Skin epidermis (tissue), 12 donors: ENCODE data around the gene CCL1.
"Not testable (repeated sequence)": the region's sequence is repeated elsewhere in the genome, so short reads cannot be mapped to it uniquely, and the experiment has no call there.

Experiments
- H3K27ac ChIP-seq, 21 experiments: fragments of 200-600 bp; sonication (generic) in 11 of 21; one replicate each; pipeline ENCODE4 v1.5.0; 2020; ENCODE audit warnings: mild to moderate bottlenecking in 3 of 21, inconsistent platforms in 2 of 21, moderate library complexity in 2 of 21
- H3K4me3 ChIP-seq, 7 experiments: fragments of 200-600 bp; sonication (generic) in 2 of 7; one replicate each; pipeline ENCODE4 v1.5.0; 2020; ENCODE audit warnings: inconsistent platforms in 2 of 7, mild to moderate bottlenecking in 2 of 7, moderate library complexity in 1 of 7

The CCL1 gene

GRCh38 chr17:34365340-34365739 is 2.3 kb upstream of the CCL1 start:
- Histone ChIP-seq H3K27ac (no peak overlapping the region), H3K4me3 (no peak overlapping the region)

DNA sequence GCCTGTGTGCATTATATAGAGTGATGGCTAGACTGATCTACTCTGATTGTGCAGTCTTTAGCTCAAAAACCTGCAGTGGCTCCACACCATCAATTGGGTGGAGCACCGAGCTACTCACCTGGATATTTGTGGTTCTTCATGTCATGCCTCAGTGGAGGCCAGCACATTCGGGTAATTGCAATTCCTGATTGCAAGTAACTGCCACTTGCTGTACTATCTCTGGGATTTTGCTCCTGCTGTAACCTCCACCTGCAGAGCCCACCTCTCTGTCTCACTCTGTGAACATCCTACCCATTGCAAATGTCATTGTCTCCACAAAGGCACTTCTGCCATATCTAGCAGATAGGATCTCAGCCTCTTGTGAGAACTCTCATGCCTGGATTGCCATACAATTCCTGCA is 1.7 kb upstream of the CCL1 start:
- Histone ChIP-seq H3K27ac (no peak overlapping the region), H3K4me3 (no peak overlapping the region)

- H3K4me3 ChIP-seq, result no peak overlapping the region
- no peak overlapping the region for H3K27ac ChIP-seq
Measured at GRCh38 chr17:34361478-34362061, 1.5 kb downstream of the CCL1 start.

DNA sequence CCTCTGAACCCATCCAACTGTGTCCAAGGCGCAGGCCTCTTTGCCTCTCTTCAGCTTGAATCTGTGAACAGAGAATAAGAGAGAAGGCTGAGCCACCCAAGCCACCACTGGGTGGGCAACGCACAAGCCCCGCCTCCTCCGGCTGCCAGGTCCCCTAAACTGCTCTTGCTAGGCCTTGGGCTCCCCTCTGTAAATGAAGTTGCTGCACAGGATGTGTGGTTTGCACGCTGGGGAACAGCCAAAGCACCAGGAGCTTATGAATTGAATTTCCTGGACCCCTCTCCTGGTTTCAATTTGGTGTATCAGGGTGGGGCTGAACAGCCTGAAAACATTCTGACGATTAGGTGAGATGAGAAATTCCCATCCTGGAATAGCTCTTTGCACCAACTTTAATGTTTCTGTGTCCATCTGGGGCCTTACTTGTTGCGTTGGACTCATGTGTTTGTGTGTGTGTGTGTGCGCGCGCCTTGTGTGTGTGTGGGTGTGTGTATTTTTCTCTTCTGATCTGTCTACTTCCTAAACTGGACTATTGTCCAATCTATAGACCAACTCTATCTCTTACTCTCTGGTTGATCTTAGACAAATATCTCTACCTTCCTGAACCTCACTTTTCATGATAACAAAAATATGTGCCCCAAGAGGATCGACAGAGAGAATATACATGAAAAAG is 2.3 kb downstream of the CCL1 start:
- Histone ChIP-seq H3K4me3 (no peak overlapping the region), H3K27ac (no peak overlapping the region)

DNA sequence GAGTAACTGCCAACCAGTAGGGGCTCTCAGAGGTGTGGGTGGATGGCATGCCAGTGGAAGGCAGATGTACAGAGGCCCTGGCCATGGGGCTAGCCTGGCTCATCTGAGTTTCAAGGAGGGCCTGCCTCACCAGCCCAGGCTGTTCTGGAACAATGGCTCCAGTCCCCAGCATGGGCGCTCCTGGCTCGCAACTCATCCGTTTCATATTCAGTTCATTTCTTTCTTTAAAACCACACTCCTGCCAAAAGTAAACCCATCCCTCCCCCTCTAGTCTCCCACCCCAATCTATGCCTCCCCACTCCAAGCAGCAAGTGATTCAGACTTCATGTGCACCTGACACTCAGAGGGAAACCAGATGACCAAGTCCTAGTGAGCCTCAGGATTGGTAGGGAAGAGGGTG is 4.4 kb downstream of the CCL1 start:
- H3K27ac ChIP-seq, result no peak overlapping the region
- H3K4me3 ChIP-seq, result no peak overlapping the region

GRCh38 chr17:34357398-34357797 is 5.6 kb downstream of the CCL1 start:
- H3K4me3 ChIP-seq, result no peak overlapping the region
- no peak overlapping the region for H3K27ac ChIP-seq

GRCh38 chr17:34356194-34356593 is 6.8 kb downstream of the CCL1 start, which contains the start of gene CCL13:
CCL13 (plus strand) TSS chr17:34356480; CDS start chr17:34356527, 47 bp downstream.
- Histone ChIP-seq H3K27ac (no peak within 1 kb of the TSS), H3K4me3 (no peak within 1 kb of the TSS)

DNA sequence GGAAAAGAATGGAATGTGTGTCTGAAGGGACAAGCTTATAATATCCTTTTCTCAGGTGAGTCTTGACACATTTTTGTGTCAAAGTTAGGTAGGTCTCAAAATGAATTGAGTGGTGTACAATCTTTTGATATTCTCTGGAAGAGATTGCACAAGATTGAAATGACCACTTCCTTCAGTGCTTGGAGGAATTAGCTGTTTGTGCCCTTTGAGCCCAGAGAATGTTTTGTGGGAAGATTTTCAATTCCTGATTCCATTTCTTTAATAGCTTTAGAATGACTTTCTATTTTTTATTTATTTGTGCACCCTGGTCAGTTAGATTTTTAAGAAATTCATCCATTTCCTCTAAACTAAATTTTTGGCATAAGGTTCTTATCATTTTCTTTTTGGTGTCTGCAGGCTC is 8.4 kb downstream of the CCL1 start:
- H3K27ac ChIP-seq, result no peak overlapping the region
- H3K4me3 ChIP-seq, result no peak overlapping the region

GRCh38 chr17:34352191-34352590 is 10.8 kb downstream of the CCL1 start:
- Histone ChIP-seq H3K27ac (no peak overlapping the region), H3K4me3 (no peak overlapping the region)

DNA sequence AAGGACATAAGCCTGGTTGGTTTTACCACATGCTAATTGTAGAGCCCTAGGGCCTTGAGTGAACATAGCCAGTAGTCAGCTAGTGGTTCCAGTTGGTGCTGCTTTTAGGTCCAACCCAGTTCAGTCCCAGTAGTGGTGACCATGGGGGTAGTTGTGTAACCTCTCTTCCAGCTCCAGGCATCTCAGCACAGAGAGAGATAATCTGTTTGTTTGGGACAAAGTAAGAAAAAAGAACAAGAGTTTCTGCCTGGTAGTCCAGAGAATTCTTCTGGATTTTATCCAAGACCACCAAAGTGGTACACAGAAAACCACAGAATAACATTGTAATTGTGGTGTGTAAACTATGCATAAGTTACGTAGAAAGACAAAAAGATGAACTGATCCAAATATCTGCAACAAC is 11.9 kb downstream of the CCL1 start:
- H3K4me3 ChIP-seq, result no peak overlapping the region
- H3K27ac ChIP-seq, result no peak overlapping the region

DNA sequence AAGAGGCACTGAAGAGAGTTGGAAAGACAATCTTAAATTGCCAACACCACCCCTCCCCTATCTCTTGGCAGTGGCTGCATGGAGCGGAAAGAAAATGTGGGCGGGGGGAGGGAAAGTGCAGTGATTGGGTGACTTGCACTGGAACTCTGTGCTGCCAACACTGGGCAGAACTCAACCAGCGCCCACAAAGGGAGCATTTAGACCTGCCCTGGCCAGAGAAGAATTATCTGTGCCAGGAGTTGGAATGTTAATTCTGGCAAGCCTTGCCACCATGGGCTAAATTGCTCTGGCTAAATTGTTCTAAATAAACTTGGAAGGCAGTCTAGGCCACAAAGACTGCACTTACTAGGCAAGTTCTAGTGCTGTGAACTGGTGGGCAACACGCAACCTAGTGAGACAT is 13.3 kb downstream of the CCL1 start:
- Histone ChIP-seq H3K27ac (no peak overlapping the region), H3K4me3 (no peak overlapping the region)

GRCh38 chr17:34347063-34347462 is 16.0 kb downstream of the CCL1 start:
- Histone ChIP-seq H3K4me3 (no peak overlapping the region), H3K27ac (no peak overlapping the region)

DNA sequence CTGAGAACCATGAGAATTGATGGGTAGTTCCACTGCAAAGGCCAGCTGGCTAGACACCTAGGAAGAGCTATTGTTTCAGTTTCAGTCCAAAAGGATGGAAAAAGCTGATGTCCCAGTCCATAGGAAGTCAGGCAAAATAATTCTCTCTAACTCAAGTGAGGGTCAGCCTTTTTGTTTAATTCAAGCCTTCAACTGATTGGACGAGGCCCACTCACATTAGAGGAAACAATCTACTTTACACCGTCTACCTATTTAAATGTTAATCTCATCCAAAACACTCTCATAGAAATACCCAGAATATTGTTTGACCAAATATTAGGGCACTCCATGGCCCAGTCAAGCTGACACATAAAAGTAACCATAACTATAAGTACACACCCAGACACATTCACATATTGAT is 21.1 kb downstream of the CCL1 start:
- no peak overlapping the region for H3K4me3 ChIP-seq
- no peak overlapping the region for H3K27ac ChIP-seq

DNA sequence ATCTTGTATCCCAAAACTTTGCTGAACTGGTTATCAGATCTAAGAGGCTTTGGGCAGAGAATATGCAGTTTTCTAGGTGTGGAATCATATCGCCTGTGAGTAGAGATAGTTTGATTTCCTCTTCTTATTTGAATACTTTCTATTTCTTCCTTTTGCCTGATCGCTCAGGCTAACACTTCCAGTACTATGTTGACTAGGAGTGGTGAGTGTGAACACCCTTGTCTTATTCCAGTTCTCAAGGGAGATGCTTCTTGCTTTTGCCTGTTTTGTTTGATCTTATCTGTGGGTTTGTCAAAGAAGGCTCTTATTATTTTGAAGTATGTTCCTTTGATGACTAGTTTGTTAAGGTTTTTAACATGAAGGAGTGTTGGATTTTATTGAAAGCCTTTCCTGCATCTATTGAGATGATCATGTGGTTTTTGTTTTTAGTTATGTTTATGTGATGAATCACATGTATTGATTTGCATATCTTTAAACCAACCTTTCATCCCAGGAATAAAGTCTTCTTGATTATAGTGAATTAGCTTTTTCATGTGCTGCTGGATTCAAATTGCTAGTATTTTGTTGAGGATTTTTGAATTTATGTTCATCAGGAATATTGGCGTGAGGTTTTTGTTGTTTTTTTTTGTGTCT is 23.8 kb downstream of the CCL1 start:
- H3K27ac ChIP-seq, result no peak overlapping the region
- H3K4me3 ChIP-seq, result no peak overlapping the region

DNA sequence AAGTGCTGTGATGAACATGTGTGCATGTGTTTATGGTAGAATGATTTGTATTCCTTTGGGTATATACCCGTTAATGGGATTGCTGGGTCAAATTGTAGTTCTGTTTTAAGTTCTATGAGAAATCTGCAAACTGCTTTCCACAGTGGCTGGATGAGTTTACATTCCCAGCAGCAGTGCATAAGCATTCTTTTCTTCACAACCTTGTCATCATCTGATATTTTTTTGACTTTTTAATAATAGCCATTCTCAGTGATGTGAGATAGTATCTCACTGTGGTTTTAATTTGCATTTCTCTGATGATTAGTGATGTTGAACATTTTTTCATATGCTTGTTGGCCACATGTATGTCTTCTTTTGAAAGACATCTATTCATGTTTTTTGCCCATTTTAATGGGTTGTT is 25.3 kb downstream of the CCL1 start:
- no peak overlapping the region for H3K27ac ChIP-seq

DNA sequence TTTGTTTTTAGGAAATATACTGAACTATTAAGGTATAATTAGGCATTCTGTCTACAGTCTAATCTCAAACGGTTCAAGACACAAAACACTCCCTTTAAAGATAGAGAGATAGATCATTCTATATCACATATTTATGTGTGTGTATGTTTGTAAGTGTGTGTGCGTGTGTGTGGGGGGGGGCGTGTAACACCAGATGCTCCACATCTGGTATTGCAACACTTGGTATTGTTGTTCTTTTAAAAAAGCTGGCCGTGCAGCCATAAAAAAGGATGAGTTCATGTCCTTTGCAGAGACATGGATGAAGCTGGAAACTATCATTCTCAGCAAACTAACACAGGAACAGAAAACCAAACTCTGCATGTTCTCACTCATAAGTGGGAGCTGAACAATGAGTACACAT is 35.5 kb downstream of the CCL1 start:
- not testable (repeated sequence) for H3K27ac ChIP-seq, H3K4me3 ChIP-seq

More for the DNA sequence above, 25.3 kb downstream of the CCL1 start:
- H3K4me3 ChIP-seq, result no peak overlapping the region

DNA sequence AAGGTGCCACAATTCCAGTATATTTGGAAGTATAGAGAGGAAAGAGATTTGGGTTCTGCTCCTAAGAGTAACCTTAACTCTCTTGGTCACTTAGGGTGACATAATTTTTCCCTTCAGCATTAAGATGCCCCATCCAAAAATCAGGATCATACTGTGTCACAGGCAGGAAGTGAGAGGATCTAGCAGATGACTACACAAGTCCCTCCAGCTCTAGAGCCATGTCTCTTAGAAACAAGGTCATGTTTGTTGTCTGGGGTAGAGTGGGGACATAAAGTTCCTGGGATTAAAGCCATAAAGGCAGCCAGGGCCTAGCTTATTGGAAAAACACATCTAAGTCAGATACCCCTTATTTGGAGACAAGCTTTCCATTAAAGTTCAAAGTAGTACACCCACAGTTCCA is 41.1 kb downstream of the CCL1 start:
- H3K4me3 ChIP-seq, result no peak overlapping the region
- no peak overlapping the region for H3K27ac ChIP-seq

DNA sequence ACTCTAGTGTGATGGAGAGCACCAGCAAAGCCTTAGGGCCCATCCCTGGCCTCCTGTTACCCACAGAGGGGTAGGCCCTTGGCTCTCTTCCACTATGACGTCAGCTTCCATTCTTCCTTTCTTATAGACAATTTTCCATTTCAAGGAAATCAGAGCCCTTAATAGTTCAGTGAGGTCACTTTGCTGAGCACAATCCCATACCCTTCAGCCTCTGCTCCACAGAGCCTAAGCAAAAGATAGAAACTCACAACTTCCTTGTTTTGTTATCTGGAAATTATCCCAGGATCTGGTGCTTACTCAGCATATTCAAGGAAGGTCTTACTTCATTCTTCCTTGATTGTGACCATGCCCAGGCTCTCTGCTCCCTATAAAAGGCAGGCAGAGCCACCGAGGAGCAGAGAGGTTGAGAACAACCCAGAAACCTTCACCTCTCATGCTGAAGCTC is 44.0 kb downstream of the CCL1 start, which contains the start of gene CCL8:
Gene CCL8, plus strand, starts transcription at position 397 of the 445 bp plus-strand sequence. CDS start 67 bp downstream, outside the sequence.
- H3K27ac ChIP-seq, result peak within 1 kb of the TSS in 5 of 21 experiments; percentile 4 to 27 (median 6)
- H3K4me3 ChIP-seq, result no peak within 1 kb of the TSS

DNA sequence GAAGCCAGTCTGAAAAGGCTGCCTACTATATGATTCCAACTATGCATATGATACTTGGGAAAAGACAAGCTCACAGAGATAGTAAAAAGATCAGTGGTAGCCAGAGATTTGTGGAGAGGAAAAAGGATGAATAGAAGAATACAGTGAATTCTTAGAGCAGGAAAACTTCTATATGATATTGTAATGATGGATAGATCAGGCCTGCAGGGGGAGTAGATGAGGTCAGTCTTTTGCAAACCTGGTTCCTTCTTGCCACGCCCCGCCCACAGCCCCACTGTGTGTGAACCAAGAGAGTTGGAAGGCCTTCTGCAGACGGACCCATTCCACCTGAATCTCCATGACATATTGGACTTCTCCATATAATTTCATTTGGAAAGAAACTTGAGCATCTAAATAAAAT is 44.6 kb downstream of the CCL1 start:
- no peak overlapping the region for H3K4me3 ChIP-seq
- H3K27ac ChIP-seq, result no peak overlapping the region

GRCh38 chr17:34314279-34314678 is 48.8 kb downstream of the CCL1 start:
- H3K27ac ChIP-seq, result peak overlapping the region in 10 of 21 experiments; percentile 11 to 68 (median 48)
- H3K4me3 ChIP-seq, result no peak overlapping the region

- peak overlapping the region in 7 of 21 experiments; percentile 16 to 60 (median 40) for H3K27ac ChIP-seq
- H3K4me3 ChIP-seq, result no peak overlapping the region
Measured at GRCh38 chr17:34313164-34313563, 49.9 kb downstream of the CCL1 start.
